Skeletal muscle cell (primary cell): ENCODE data around the gene NMNAT1.
A peak's percentile ranks its signal among the peaks of the same experiment; 100 is the strongest.
"Not testable (repeated sequence)": the region's sequence is repeated elsewhere in the genome, so short reads cannot be mapped to it uniquely, and the experiment has no call there.

ENCODE experiments used
- DNase-seq: peaks from one replicate; pipeline ENCODE4 v3.0.0-alpha.2; 2010; ENCODE audit warnings: low read depth
- H3K4me3 ChIP-seq: 2 replicates; pipeline ENCODE4 v1.5.1; 2011; ENCODE audit warnings: low read depth, mild to moderate bottlenecking, control low read depth, low read length, moderate library complexity

Gene NMNAT1

DNA sequence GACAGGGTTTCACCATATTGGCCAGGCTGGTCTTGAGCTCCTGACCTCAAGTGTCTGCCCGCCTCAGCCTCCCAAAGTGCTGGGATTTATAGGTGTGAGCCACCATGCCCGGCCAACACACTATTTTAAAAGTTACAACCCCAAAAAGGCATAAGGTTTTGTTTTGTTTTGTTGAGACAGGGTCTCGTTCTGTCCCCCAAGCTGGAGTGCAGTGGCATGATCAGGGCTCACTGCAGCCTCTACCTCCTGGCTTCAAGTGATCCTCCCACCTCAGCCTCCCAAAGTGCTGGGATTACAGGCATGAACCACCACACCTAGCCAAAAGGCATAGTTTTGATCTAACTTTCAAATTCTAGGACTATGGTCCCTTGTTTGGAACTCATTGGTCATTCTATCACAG lies 25.8 kb upstream of the NMNAT1 start:
- not testable (repeated sequence) for H3K4me3 ChIP-seq, DNase-seq

DNA sequence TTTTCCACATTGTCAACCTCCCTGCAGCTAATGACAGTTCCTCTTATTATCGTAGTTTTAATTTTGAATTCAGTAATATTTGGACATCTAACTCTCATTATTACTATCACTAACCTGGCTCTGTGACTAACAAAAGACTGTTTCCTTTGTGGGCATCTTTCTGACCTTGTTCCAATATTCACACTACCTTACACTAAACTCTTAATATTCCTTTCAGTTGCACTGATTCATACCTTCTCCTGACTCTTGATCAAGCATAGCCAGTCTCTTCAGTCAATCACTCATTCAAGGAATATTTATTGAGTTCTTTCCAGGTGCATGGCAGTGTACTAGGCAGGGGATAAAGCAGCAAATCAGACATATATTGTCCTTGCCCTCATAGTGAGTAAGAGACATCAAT lies 25.4 kb upstream of the NMNAT1 start:
- H3K4me3 ChIP-seq: no peak overlapping the region
- DNase-seq: no peak

DNA sequence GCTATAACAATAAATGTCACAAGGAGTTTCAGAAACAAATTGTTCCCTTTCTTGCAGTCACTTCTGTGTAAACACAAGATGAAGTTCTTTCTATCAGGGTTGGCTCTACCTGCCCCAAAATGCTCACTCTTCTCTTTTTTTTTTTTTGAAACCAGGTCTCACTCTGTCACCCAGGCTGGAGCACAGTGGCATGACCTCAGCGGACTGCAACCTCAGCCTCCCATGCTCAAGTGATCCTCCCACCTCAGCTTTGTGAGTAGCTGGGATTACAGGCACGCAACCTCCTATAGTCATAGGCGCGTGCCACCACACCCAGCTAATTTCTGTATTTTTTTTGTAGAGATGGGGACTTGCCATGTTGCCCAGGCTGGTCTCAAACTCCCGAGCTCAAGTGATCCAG lies 22.7 kb upstream of the NMNAT1 start:
- DNase-seq: no peak
- H3K4me3 ChIP-seq: no peak overlapping the region

DNA sequence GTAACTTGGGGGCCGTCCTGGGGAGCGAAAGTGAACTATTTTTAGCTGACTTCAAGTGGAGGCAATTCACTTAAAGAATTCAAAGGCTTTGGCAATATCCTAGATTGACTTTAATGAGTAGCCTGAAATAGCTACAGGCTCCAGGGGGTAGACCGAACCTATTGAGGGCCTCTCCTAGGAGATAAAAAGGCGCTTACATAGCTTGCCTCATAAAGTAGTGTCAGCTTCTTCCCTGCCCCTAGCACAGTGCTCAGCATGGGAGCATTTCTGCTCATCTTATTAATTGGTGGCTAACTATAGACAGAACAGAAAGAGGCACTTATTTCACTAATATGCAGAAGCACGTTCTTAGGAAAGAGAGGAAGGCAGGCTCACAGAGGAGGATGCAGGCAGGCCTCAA lies 20.9 kb upstream of the NMNAT1 start:
- no peak overlapping the region for H3K4me3 ChIP-seq
- no peak for DNase-seq

DNA sequence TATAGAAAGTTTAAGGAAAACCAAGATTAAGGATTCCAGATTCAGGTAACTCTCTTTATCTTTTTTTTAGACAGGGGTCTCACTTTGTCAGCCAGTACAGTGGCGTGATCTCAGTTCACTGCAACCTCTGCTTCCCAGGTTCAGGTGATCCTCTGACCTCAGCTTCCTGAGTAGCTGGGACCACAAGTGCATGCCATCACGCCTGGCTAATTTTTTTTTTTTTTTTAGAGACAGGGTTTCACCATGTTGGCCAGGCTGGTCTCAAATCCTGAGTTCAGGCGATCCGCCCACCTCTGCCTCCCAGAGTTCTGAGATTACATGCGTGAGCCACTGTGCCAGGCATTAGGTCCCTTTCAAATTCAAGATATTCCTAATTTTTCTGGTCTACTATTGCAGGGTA lies 16.0 kb upstream of the NMNAT1 start:
- no peak for DNase-seq
- no peak overlapping the region for H3K4me3 ChIP-seq

DNA sequence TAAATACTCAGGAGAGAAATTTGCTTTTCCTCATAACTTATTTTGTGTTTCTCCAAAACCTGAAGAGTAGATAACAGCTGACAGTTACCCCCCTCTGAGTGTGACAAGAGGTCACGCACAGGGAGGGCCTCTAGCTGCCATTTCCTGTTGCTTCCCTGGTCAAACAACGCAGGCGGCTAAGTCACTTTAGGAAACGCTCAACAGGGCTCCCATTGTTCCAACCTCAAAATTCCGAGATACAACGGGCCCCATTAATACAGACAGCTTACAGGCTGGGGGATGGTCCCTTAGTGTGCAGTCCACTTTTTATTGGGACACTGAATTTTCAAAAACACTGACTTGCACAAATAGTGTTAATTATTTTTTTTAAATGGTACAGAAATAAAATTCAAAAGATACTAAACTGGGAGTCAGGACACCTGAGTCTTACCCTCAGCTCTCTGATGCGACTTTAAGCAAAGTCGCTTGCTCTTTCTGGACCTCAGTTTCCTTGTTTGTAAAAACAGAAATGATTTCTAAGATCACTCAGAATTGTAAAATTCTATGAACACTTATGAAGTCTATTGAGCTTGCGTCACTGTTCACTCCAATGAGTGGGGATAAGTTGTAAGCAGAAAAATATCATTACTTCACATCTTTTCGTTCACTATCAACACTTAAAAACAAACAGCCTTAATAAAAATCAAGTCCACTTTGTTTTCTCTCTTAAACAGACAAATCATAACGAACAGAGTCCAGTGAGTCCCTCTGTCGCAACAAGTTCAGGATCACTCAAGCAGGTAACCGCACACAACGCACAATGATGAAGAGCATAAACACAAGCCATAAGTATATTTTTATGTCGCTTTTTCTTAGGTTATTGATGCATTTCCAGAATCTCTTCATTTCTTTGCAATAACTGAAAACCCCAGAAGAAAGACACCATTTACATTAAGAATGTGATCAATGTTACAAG lies 13.6 kb upstream of the NMNAT1 start:
- no peak for DNase-seq
- H3K4me3 ChIP-seq: no peak overlapping the region

DNA sequence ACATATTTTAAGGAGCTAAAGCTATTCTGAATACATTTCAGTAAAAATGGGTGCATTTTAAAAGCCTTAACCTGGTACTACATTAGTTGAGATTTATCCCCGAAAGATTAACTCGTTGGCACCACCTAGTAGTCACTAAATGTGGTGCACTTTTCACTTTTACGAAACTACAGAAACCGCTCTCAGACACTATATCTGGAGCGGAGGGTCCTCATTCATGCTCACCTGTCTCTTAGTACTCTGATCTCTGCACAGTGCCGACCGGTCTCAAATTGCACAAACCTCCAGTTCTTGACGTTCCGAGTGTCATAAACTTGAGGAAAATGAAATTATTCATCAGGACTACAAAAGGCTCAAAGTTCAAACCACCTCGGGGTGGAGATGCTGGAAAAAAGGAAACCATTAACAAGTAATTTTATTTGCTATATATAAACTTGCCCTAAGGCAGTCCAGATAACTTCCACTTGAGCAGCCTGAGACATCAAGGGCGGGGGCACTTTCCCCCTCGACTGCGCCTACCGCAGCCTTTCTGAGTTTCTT lies 806 bp upstream of the NMNAT1 start:
- DNase-seq: no peak
- H3K4me3 ChIP-seq: peak overlapping the region; percentile 78

DNA sequence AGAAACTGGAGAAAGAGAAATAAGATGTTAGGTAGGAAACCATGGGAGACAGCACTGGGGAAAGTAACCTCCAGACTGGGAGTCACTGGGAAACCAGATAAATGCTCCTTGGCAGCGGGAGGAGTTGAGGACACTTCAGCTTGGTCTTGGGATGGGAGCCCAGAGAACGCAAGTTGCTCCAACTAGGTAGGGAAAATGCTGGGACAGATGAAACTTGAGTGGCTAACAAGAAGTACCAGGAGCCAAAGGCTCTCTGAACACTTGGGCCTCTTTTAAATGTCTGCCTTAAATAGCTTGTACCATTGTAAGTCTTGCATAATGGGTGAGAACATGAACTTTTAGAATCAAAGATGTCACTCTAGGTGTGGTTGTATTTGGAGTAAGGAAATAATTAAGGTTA lies 3.0 kb downstream of the NMNAT1 start:
- H3K4me3 ChIP-seq: no peak overlapping the region
- DNase-seq: no peak

DNA sequence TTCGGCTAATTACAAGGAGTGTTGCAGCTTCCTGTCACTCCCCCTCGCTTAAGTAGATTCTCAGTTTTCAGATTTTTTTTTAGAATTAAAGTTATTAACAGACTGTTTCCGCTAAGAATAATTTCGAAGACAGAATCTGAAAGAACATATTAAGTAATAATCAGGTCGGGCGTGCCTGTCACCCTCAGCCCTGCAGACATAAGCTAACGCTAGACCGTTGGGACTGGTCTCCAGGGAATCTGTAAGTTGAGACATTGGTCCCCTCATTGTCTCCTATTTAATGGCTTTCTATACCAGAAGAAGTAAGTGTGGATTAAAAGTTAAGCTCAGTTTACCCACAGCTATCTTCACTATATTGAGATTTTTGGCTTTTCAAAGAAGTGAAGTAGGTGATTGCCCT lies 14.5 kb downstream of the NMNAT1 start:
- no peak overlapping the region for H3K4me3 ChIP-seq
- no peak for DNase-seq

DNA sequence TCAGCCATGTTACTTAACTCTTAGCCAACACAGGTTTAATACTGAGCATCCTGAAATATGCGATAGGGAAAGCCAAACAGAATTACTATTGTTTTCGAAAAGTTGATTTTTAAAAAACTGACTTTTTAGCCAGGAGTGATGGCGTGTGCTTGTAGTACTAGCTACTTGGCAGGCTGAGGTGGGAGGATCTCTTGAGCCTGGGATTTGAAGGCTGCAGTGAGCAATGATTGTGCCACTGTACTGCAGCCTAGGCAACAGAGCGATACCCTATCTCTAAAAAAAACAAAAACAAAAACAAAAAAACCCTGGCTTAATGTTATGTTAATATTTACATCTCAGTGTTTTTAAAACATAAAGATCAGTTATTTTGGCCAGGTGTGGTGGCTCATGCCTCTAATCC lies 16.7 kb downstream of the NMNAT1 start:
- no peak overlapping the region for H3K4me3 ChIP-seq
- no peak for DNase-seq

DNA sequence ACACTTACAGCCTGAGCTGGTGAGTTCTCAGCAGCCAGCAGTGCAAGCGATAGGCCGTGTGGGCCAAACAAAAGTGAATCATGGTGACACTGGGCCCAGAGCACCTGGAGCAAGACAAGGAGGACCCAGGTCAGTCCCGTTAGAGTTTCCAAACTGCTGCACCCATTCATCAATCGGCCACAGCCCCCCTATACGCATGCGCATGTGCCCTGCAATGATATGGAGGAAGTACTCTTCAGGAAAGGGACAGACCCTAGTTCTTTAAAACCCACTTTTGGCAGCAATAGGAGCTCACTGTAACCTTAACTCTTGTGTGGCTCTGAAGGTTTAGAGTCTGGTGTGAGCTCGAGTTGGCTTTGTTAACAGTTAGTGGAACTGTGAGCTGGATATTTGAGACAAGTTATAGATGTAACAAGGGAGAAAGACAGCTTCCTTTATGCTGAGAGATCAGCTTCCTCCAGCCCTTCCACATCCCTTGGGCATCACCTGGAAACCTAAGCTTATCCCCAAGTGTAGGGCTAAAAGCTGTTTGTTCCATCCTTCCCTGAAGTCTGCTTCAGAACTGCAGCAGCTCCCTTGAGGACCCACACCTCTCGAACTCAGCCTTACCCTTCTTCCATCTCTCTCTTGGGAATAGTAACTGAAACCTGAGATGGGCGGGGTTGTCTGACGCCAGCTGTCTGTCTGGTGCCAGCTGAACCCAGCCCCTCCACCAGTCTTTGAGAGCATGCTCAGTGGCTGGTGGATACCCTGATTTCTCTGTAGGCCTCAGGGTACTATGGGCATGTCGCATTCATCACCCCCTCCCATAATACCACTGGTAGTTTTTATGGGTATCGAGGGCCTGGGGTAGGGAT lies 17.7 kb downstream of the NMNAT1 start:
- DNase-seq: no peak
- H3K4me3 ChIP-seq: no peak overlapping the region

DNA sequence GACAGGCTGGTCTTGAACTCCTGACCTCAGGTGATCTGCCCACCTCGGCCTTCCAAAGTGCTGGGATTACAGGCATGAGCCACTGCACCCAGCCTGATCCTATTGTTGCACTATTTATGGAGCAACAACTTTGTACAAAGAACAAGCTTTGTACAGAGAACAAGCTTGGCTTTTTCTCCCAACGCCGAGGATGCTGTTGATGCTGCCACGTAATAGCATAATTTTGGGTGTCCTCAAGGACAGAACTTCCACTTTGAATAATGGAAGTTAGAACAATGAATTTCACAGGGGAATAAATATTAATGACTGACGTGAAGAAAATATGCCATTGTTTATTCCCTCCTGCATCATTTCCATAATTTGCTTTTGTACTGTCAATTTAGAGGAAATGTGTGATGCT lies 41.0 kb downstream of the NMNAT1 start:
- no peak for DNase-seq
- no peak overlapping the region for H3K4me3 ChIP-seq

DNA sequence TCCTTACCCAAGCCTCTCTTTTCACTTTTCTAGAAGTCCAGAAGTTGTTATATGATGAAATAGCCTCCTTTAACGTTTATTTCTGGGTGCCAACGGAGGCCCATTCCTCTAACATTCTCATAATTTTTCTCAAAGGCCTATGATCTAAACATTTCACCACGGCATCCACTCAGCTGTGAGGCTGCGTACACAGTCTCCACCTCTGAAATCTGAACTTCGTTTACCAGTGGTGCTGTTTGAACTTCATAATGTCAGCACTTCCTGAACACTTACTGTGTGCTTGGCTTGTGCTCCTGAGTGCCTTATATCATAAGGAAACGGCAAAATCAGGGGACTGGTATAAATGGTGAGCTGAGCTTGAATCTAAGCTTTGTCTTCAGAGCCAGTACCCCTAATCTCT lies 41.7 kb downstream of the NMNAT1 start:
- DNase-seq: no peak
- H3K4me3 ChIP-seq: no peak overlapping the region

DNA sequence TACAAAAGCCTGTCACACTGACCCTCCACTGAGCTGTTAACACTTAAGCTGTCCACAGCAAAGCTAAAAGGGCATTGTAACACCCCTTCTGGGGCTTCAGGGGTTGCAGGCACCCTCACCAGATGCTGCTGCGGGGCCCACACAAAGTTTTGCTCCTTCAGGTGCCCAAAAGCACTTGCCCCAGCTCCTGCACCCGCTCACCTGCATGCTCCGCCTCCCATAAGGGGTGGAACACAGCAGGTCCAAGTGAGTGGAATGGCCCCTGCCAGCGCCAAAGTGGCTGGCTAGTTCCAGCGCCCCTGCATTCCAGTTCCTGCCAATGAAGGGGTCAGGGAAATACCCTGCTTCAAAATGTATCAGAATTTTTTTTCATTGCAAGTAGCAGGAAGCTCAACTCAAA lies 46.5 kb downstream of the NMNAT1 start:
- no peak for DNase-seq
- H3K4me3 ChIP-seq: no peak overlapping the region

DNA sequence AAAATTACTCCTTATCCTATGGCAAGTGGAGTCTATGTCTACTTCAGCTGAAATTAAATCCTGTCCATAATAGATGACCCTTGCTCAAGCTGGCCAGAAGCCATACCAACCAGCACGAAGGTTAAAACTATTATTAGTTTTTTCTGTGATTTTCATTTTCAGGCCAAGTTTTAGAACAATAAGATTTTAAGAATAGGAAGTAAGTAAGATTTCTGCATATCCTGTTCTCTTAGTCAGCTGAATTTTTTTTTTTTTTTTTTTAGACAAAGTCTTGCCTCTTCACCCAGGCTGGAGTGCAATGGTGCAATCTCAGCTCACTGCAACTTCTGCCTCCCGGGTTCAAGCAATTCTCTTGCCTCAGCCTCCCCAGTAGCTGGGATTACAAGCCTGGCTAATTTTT lies 47.7 kb downstream of the NMNAT1 start:
- DNase-seq: no peak
- no peak overlapping the region for H3K4me3 ChIP-seq

DNA sequence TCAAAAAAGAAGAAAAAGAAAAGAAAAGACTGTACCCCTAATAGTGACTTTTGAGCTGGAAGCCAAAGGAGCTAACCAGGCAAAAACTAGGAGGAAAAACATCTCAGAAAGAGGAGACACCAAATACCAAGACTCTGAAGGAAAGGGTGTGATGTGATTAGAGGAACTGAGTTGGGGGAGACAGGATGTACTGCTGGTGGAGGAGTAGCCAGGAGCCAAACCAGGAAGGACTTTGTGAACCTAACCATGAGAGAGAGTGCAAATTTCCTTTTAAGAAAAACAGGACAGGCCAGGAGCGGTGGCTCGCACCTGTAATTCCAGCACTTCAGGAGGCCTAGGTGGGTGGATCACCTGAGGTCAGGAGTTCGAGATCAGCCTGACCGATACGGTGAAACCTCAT lies 49.6 kb downstream of the NMNAT1 start:
- DNase-seq: no peak
- no peak overlapping the region for H3K4me3 ChIP-seq

DNA sequence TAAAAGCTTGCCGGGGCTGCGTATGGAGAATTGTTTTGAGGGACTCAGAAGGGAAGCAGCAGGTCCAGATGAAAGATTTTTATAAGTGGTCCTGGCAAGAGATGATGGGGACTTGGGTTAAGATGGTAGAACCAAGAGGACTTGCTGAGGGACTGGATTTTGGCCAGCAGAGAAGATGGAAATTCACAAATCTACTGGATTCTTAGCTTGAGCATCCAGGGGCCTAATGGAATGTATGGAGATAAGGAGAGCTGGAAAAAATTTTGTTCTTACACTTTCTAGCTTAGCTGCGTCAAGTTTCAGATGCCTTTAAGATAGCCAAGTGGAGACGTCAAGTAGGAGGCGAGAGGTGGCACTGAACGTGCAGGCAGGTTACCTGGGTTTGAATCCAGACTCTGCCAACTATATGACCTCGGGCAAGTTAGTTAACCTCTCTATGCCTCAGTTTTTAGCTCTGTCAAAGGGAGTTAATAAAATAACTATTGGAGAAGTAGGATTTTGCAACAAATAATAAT lies 50.3 kb downstream of the NMNAT1 start:
- H3K4me3 ChIP-seq: no peak overlapping the region
- DNase-seq: no peak

DNA sequence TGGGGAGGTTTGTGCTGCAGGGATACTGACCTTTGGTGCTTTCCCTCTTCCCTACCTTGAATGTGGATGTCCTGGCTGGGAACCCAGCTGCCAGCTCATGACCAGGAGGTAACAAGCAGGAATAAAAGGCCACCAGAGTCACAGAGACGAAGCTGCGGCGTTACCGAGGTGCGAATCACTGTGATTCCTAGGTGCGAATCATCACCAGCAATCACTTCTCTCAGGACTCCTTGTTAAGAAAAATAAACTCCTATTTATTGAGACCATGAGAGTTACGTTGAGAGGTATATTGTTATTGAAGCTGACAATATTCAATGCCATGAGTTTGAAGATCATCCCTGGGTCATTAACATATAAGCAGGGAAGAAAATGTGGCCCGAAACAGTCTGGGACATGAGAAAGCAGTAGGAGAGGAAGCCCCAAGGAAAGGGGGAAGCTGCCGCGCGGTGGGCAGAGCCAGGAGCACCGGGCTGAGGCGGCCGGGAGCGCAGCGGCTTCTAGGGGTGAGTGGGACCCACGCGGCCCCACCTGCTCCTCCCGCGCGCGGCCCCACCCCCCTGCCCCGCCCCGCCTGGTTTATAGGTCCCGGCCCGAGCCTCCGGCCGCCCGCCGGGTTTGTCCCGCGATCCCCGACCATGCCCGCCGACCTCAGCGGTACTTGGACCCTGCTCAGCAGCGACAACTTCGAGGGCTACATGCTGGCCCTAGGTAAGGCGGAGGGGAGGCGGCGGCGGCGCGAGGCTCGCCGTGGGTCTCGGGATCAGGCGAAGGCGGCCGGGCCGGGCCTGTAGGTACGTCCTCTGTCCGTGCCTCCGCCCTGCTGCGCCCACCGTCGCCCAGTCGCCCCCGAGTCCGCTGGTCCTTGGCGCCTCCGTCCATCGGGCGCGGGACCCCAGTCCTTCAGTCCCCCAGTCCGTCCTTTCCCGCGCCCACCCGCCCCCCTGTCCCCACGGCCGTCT lies 53.6 kb downstream of the NMNAT1 start, which contains the start of gene RBP7:
Gene RBP7, plus strand, starts transcription at position 605 of the 959 bp plus-strand sequence. Its CDS starts 31 bp downstream, at position 636.
- H3K4me3 ChIP-seq: peak within 1 kb of the TSS; percentile 33
- DNase-seq: no peak
